Measurements from ENCODE around the gene TAF11L9. TPM values are rescaled to one million over a fixed set of nuclear protein-coding genes. Genes with fewer than 3 reads are reported as not detected.
"Not testable (repeated sequence)": the region's sequence is repeated elsewhere in the genome, so short reads cannot be mapped to it uniquely, and the experiment has no call there.

Gene TAF11L9
- polyA plus RNA-seq, 1 of the 3 experiments (the other 2 are of a cell fraction), result not detected

- H3K79me2 ChIP-seq (ENCODE audit: insufficient read depth); H3K36me3 ChIP-seq (replicated peaks in 1 of 2; ENCODE audit: control insufficient read depth in 1 of 2, insufficient read depth in 2 of 2, low read length in 1 of 2); CTCF ChIA-PET; H3K9me3 ChIP-seq; H3K4me3 ChIP-seq (ENCODE audit: low read depth in 2 of 2, low read length in 1 of 2); DNase-seq; H3K27ac ChIP-seq (ENCODE audit: low read depth in 2 of 2, low read length in 1 of 2); H3K9ac ChIP-seq; H3F3A ChIP-seq (replicated peaks; ENCODE audit: insufficient read depth); H2AFZ ChIP-seq (ENCODE audit: low read depth); H3K9me2 ChIP-seq; H3K4me2 ChIP-seq; H3K4me1 ChIP-seq (ENCODE audit: control insufficient read depth in 1 of 2, insufficient read depth in 2 of 2, low read depth in 1 of 2, low read length in 1 of 2); H3K27me3 ChIP-seq (ENCODE audit: insufficient read depth); H4K20me1 ChIP-seq (ENCODE audit: insufficient read depth); POLR2A ChIA-PET: not testable (repeated sequence)
- 25% methylated on average over 2 of the region's 2 CpGs for WGBS (ENCODE audit: low lambda C conversion rate)
Observed at GRCh38 chr5:17610092-17610491, 15.9 kb upstream of the TAF11L9 start, which contains the start of gene TAF11L12. Gene TAF11L12 (plus strand): TSS chr5:17610392.

- H3K36me3 ChIP-seq (replicated peaks in 1 of 2; ENCODE audit: control insufficient read depth in 1 of 2, insufficient read depth in 2 of 2, low read length in 1 of 2); H3K27ac ChIP-seq (ENCODE audit: low read depth in 2 of 2, low read length in 1 of 2); H3K9me2 ChIP-seq; H3K4me2 ChIP-seq; H3K9me3 ChIP-seq; H3K9ac ChIP-seq; H3K27me3 ChIP-seq (ENCODE audit: insufficient read depth); DNase-seq; H3K79me2 ChIP-seq (ENCODE audit: insufficient read depth); POLR2A ChIA-PET; H3K4me3 ChIP-seq (ENCODE audit: low read depth in 2 of 2, low read length in 1 of 2); H4K20me1 ChIP-seq (ENCODE audit: insufficient read depth); H3F3A ChIP-seq (replicated peaks; ENCODE audit: insufficient read depth); H2AFZ ChIP-seq (ENCODE audit: low read depth); H3K4me1 ChIP-seq (ENCODE audit: control insufficient read depth in 1 of 2, insufficient read depth in 2 of 2, low read depth in 1 of 2, low read length in 1 of 2): not testable (repeated sequence)
- WGBS (ENCODE audit: low lambda C conversion rate), result 29% methylated on average over 4 of the region's 4 CpGs
- CTCF ChIA-PET, result interaction anchor here (1.8 kb wide), 1 partner anchor 391 kb away, joined by 4 read pairs; no protein-coding TSS in a partner anchor
Observed at GRCh38 chr5:17607461-17607860, 13.3 kb upstream of the TAF11L9 start.

DNA sequence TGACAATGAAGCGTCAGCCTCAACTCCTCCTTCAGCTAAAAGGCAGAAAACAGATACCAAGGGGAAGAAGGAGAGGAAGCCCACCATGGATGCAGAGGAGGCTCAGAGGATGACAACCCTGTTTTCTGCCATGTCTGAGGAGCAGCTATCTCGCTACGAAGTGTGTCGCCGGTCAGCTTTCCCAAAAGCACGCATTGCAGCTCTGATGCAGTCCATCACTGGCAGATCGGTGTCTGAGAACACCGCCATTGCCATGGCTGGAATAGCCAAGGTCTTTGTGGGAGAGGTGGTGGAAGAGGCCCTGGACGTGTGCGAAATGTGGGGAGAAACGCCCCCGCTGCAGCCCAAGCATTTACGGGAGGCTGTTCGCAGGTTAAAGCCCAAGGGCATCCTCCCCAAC, 10.8 kb upstream of the TAF11L9 start:
- CTCF ChIA-PET, result no interaction called here
- no peak overlapping the region for H3K27ac ChIP-seq (ENCODE audit: low read depth in 2 of 2, low read length in 1 of 2)
- H3K79me2 ChIP-seq (ENCODE audit: insufficient read depth), result no peaks in the 10 kb centered on the region
- POLR2A ChIA-PET, result no interaction called here
- no peak overlapping the region for H3K4me3 ChIP-seq (ENCODE audit: low read depth in 2 of 2, low read length in 1 of 2)
- WGBS (ENCODE audit: low lambda C conversion rate), result 75% methylated on average over 14 of the region's 14 CpGs
- H3K36me3 ChIP-seq (replicated peaks in 1 of 2; ENCODE audit: control insufficient read depth in 1 of 2, insufficient read depth in 2 of 2, low read length in 1 of 2), result no peaks in the 10 kb centered on the region
- no peaks in the 10 kb centered on the region for H3F3A ChIP-seq (replicated peaks; ENCODE audit: insufficient read depth)
- no peaks in the 10 kb centered on the region for H3K27me3 ChIP-seq (ENCODE audit: insufficient read depth)
- no peaks in the 10 kb centered on the region for H3K4me1 ChIP-seq (ENCODE audit: control insufficient read depth in 1 of 2, insufficient read depth in 2 of 2, low read depth in 1 of 2, low read length in 1 of 2)
- no peak overlapping the region for H2AFZ ChIP-seq (ENCODE audit: low read depth)
- H3K4me2 ChIP-seq, result no peak overlapping the region
- TF ChIP-seq, protein P1, sequence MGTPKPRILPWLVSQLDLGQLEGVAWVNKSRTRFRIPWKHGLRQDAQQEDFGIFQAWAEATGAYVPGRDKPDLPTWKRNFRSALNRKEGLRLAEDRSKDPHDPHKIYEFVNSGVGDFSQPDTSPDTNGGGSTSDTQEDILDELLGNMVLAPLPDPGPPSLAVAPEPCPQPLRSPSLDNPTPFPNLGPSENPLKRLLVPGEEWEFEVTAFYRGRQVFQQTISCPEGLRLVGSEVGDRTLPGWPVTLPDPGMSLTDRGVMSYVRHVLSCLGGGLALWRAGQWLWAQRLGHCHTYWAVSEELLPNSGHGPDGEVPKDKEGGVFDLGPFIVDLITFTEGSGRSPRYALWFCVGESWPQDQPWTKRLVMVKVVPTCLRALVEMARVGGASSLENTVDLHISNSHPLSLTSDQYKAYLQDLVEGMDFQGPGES (IDR thresholded peaks at IDR 0.05; ENCODE audit: low read depth, low read length), result no peak
- TF ChIP-seq TEAD4 (IDR thresholded peaks at IDR 0.05; ENCODE audit: borderline replicate concordance, insufficient read depth) (no peak), NRF1 (IDR thresholded peaks at IDR 0.05; ENCODE audit: low read depth, low read length) (no peak), MXI1 (IDR thresholded peaks at IDR 0.05; ENCODE audit: low read depth, low read length) (no peak), ELF1 (IDR thresholded peaks at IDR 0.05) (no peak), RFX5 (IDR thresholded peaks at IDR 0.05; ENCODE audit: low read length) (no peak), JUND (IDR thresholded peaks at IDR 0.05) (no peak), TCF12 (IDR thresholded peaks at IDR 0.05) (no peak), YY1 (IDR thresholded peaks at IDR 0.05; ENCODE audit: low read depth) (no peak), ZBTB33 (IDR thresholded peaks at IDR 0.05; ENCODE audit: borderline replicate concordance, low read depth) (no peak), RAD21 (IDR thresholded peaks at IDR 0.05; ENCODE audit: low read length) (no peak), MAX (IDR thresholded peaks at IDR 0.05; ENCODE audit: low read depth) (no peak), EZH2phosphoT487 (IDR thresholded peaks at IDR 0.05; ENCODE audit: borderline replicate concordance, low read depth) (no peak), EP300 (IDR thresholded peaks at IDR 0.05; ENCODE audit: borderline replicate concordance in 1 of 2, low read depth in 1 of 2, low read length in 1 of 2) (no peak), SIN3A (IDR thresholded peaks at IDR 0.05; ENCODE audit: borderline replicate concordance, low read depth, low read length) (no peak), FOXM1 (IDR thresholded peaks at IDR 0.05; ENCODE audit: low read depth) (no peak), TAF1 (IDR thresholded peaks at IDR 0.05; ENCODE audit: borderline replicate concordance, low read depth, low read length) (no peak)
- TF ChIP-seq, protein P2, sequence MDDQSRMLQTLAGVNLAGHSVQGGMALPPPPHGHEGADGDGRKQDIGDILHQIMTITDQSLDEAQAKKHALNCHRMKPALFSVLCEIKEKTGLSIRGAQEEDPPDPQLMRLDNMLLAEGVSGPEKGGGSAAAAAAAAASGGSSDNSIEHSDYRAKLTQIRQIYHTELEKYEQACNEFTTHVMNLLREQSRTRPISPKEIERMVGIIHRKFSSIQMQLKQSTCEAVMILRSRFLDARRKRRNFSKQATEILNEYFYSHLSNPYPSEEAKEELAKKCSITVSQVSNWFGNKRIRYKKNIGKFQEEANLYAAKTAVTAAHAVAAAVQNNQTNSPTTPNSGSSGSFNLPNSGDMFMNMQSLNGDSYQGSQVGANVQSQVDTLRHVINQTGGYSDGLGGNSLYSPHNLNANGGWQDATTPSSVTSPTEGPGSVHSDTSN (IDR thresholded peaks at IDR 0.05), result no peak
- no peaks in the 10 kb centered on the region for H3K9me2 ChIP-seq
- H3K9ac ChIP-seq, result no peak overlapping the region
- no peaks in the 10 kb centered on the region for H4K20me1 ChIP-seq (ENCODE audit: insufficient read depth)
- H3K9me3 ChIP-seq, result no peaks in the 10 kb centered on the region
- DNase-seq, result no peak
